SK-N-SH (cell line): ENCODE data around the gene DNM2. TPM values are rescaled to one million over a fixed set of nuclear protein-coding genes. Genes with fewer than 3 reads are reported as not detected.

Source experiments
- CTCF ChIA-PET: fragments of 300-600, 350-600 bp; formaldehyde crosslinking; extraction: SDS; loops from one replicate; lab custom pipeline; 2021; lab: Yijun Ruan, JAX
- POLR2A ChIA-PET: fragments of 350-600 bp; sonication (Branson Sonifier 250); formaldehyde crosslinking; extraction: SDS; loops from one replicate; lab custom pipeline; 2020; ENCODE audit warnings: antibody characterized with exemption, inconsistent platforms; lab: Yijun Ruan, JAX
- DNase-seq: peaks from one replicate; pipeline ENCODE4 v3.0.0; 2012
- H2AFZ ChIP-seq: fragments of 200-600 bp; sonication (generic); 2 replicates; pipeline ENCODE4 v1.8.1; 2016; ENCODE audit warnings: antibody characterized with exemption, mild to moderate bottlenecking, low read depth
- H3F3A ChIP-seq: fragments of 200-600 bp; sonication (generic); replicated peaks from 2 replicates; pipeline ENCODE3; 2016; ENCODE audit warnings: antibody characterized with exemption, mild to moderate bottlenecking; ENCODE audit not compliant: insufficient read depth
- H3K27ac ChIP-seq, 2 experiments: fragments of 200-500 bp in 1 of 2; fragments of 200-600 bp in 1 of 2; sonication (Bioruptor generic) in 1 of 2; sonication (generic), shearing (Covaris generic) in 1 of 2; 2 replicates each; pipeline versions ENCODE4 v1.5.1 to v1.6.1; 2014 to 2016; ENCODE audit warnings: low read depth in 2 of 2, inconsistent platforms in 1 of 2, low read length in 1 of 2, mild to moderate bottlenecking in 1 of 2, mixed read lengths in 1 of 2
- H3K27me3 ChIP-seq: fragments of 200-600 bp; sonication (generic), shearing (Covaris generic); 2 replicates; pipeline ENCODE4 v1.6.1; 2016; ENCODE audit warnings: mixed run types; ENCODE audit not compliant: insufficient read depth
- H3K36me3 ChIP-seq, 2 experiments: fragments of 200-500 bp in 1 of 2; fragments of 200-600 bp in 1 of 2; sonication (Bioruptor generic) in 1 of 2; sonication (generic) in 1 of 2; replicated peaks in 1 of 2; 2 replicates each; pipeline versions ENCODE3 to v1.5.1; 2014 to 2016; ENCODE audit warnings: low read length in 1 of 2, mild to moderate bottlenecking in 1 of 2; ENCODE audit not compliant: insufficient read depth in 2 of 2, control insufficient read depth in 1 of 2
- H3K4me1 ChIP-seq, 2 experiments: fragments of 200-500 bp in 1 of 2; fragments of 200-600 bp in 1 of 2; sonication (Bioruptor generic) in 1 of 2; sonication (generic), shearing (Covaris generic) in 1 of 2; 2 replicates each; pipeline versions ENCODE4 v1.5.1 to v1.6.1; 2014 to 2016; ENCODE audit warnings: low read depth in 1 of 2, low read length in 1 of 2, mixed run types in 1 of 2; ENCODE audit not compliant: insufficient read depth in 2 of 2, control insufficient read depth in 1 of 2
- H3K4me2 ChIP-seq: fragments of 200-600 bp; sonication (generic), shearing (Covaris generic); 2 replicates; pipeline ENCODE4 v1.6.1; 2017; ENCODE audit warnings: mixed run types
- H3K4me3 ChIP-seq, 2 experiments: fragments of 200-500 bp in 1 of 2; fragments of 200-600 bp in 1 of 2; sonication (Bioruptor generic) in 1 of 2; sonication (generic), shearing (Covaris generic) in 1 of 2; 2 replicates each; pipeline versions ENCODE4 v1.5.1 to v1.8.1; 2014 to 2016; ENCODE audit warnings: low read depth in 2 of 2, inconsistent platforms in 1 of 2, low read length in 1 of 2, mild to moderate bottlenecking in 1 of 2, mixed read lengths in 1 of 2, moderate library complexity in 1 of 2
- H3K79me2 ChIP-seq: fragments of 200-600 bp; sonication (generic); 2 replicates; pipeline ENCODE4 v1.8.1; 2017; ENCODE audit warnings: mild to moderate bottlenecking; ENCODE audit not compliant: insufficient read depth
- H3K9ac ChIP-seq: fragments of 200-600 bp; sonication (generic); 2 replicates; pipeline ENCODE4 v1.6.1; 2017; ENCODE audit warnings: mixed run types
- H3K9me2 ChIP-seq: fragments of 200-600 bp; sonication (generic); 2 replicates; pipeline ENCODE4 v1.6.1; 2017; ENCODE audit warnings: mixed run types
- H3K9me3 ChIP-seq: fragments of 200-600 bp; sonication (generic); 2 replicates; pipeline ENCODE4 v1.6.1; 2017; ENCODE audit warnings: mixed run types, mild to moderate bottlenecking, moderate library complexity
- H4K20me1 ChIP-seq: fragments of 200-600 bp; sonication (generic); 2 replicates; pipeline ENCODE4 v1.6.1; 2017; ENCODE audit warnings: mild to moderate bottlenecking, mixed run types; ENCODE audit not compliant: insufficient read depth
- CTCF ChIP-seq: fragments of 200-600 bp; sonication (generic); IDR thresholded peaks from 2 replicates; pipeline ENCODE4 v1.6.1; 2017; ENCODE audit warnings: antibody characterized with exemption, mild to moderate bottlenecking, moderate library complexity
- JUND ChIP-seq: IDR thresholded peaks from 2 replicates; pipeline ENCODE4 v1.4.0; 2012
- MAX ChIP-seq: IDR thresholded peaks from 2 replicates; pipeline ENCODE4 v1.4.0; 2012; ENCODE audit warnings: low read depth
- MXI1 ChIP-seq: IDR thresholded peaks from 2 replicates; pipeline ENCODE4 v1.6.1; 2012; ENCODE audit warnings: mild to moderate bottlenecking, low read depth, low read length, improper control_type of control experiment
- POLR2AphosphoS5 ChIP-seq: IDR thresholded peaks from 2 replicates; pipeline ENCODE4 v1.6.1; 2012; ENCODE audit warnings: low read depth, low read length
- REST ChIP-seq: IDR thresholded peaks from 2 replicates; pipeline ENCODE4 v1.6.1; 2012; ENCODE audit warnings: mild to moderate bottlenecking, low read depth, low read length, moderate library complexity
- SIN3A ChIP-seq: IDR thresholded peaks from 2 replicates; pipeline ENCODE4 v1.6.1; 2012; ENCODE audit warnings: low read depth, mild to moderate bottlenecking, low read length, moderate library complexity, borderline replicate concordance
- TCF12 ChIP-seq: IDR thresholded peaks from 2 replicates; pipeline ENCODE4 v1.4.0; 2012
- WGBS: methylation state at CpG from one replicate; pipeline ENCODE4 v1.1.6; 2017; ENCODE audit warnings: low lambda C conversion rate; 5-methylcytosine and 5-hydroxymethylcytosine counted together
- polyA plus RNA-seq, 3 experiments: library from polyadenylated mRNA; depleted of rRNA; stranded (reverse); fragments of >200 nt; gene quantifications; 2 replicates each; pipeline ENCODE4 v1.2.3, GENCODE V29; 2012

Gene DNM2
- polyA plus RNA-seq, 1 of the 3 experiments (the other 2 are of a cell fraction) = 52.5 TPM

- TF ChIP-seq CTCF (peak; percentile 39; the same call in 1 of the 2 replicates), SIN3A (peak; percentile 14; the same call in 1 of the 2 replicates), JUND (no peak), POLR2AphosphoS5 (no peak), REST (no peak), TCF12 (no peak), MXI1 (peak; percentile 82)
Measured at GRCh38 chr19:10870955-10871603, 153.2 kb downstream of the DNM2 start, which contains the start of gene CARM1 (continued).

- CTCF ChIA-PET = interaction anchor here (0.8 to 3.0 kb wide), 21 partner anchors 7 to 154 kb away, joined by 3 to 49 read pairs (median 4); partner anchors contain the start of genes DNM2 and TMED1
- no peaks in the 10 kb centered on the region for H3K9me3 ChIP-seq
- peak overlapping the region; percentile 58 to 78; a peak in 3 of 4 replicates for H3K27ac ChIP-seq
- peaks cover 8 to 17% of the 10 kb centered on the region in 2 experiments; a peak in 2 of 4 replicates for H3K4me1 ChIP-seq
- peak overlapping the region; percentile 96 for H3K4me2 ChIP-seq
- 0 out of 2 replicates have a peak, but pooled peaks have one; percentile 17 for TF ChIP-seq CTCF
- TF ChIP-seq MXI1 = 0 out of 2 replicates have a peak, but pooled peaks have one; percentile 50
- no peak for TF ChIP-seq POLR2AphosphoS5
- peak; percentile 27; the same call in 1 of the 2 replicates for TF ChIP-seq MAX
- TF ChIP-seq, all 33 proteins: peak for 3
- no peaks in the 10 kb centered on the region for H3K36me3 ChIP-seq
- H3K9ac ChIP-seq = peak overlapping the region; percentile 88
- DNase-seq = peak; percentile 74
- H4K20me1 ChIP-seq = peaks cover 14% of the 10 kb centered on the region; the same call in 1 of the 2 replicates
- H3F3A ChIP-seq = peaks cover 9% of the 10 kb centered on the region
- under 1% methylated on average over 34 of the region's 90 CpGs for WGBS
- H3K9me2 ChIP-seq = no peaks in the 10 kb centered on the region
- no peaks in the 10 kb centered on the region for H3K27me3 ChIP-seq
- H3K79me2 ChIP-seq = peaks cover 53% of the 10 kb centered on the region
- peak overlapping the region; percentile 67 to 93 for H3K4me3 ChIP-seq
- POLR2A ChIA-PET = interaction anchor here (0.6 to 1.2 kb wide), 5 partner anchors 9 to 1285 kb away, joined by 3 to 5 read pairs (median 4); partner anchors contain the start of gene TMED1
- H2AFZ ChIP-seq = peak overlapping the region; percentile 79; the same call in 1 of the 2 replicates
Measured at GRCh38 chr19:10871711-10872545, 154.0 kb downstream of the DNM2 start.
